ENCODE measurements around the gene ZBTB8A.

The ZBTB8A gene

DNA sequence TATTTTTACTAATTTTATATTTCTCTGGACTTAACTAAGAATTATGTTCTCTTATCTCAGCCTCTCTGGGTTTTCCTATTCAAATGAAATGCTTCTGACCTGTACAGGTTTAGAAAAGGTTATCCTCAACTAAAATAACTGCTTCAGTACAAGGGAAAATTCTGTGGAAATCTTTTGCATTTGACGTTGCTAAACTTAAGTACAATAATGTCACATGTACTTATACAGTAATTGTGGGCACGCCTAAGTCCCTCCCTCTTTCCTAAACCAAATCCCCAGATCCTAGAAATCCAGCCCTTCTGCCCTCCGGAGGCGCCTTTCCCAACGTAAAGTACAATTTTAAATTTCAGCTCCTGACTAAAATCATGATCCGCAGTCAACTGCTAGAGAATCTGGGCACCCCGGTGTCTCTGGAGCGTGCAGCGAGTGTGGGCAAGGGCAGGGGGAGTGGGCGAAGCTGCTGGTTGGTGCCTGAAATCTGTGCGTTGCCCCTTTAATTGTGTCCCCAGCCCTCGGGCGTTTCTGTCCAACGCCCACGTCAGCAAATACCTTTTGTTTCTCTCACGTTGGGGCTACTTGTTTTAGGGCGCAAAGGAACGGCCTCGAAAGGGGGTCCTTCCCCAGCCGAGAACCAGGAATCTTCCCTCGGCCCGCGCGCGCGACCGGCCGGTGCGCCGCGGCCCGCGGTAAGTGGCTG is at the start of gene ZBTB8A:
ZBTB8A (plus strand) TSS at position 541 of the 697 bp plus-strand sequence. CDS start 53,505 bp downstream, outside the sequence.
- Mint-ChIP-seq H3K9me3 (peaks cover under 1% of the 10 kb centered on the region), H3K27ac (peak within 1 kb of the TSS; percentile 88 to 96 (median 91)), H3K4me3 (peak within 1 kb of the TSS; percentile 92 to 98 (median 96)), H3K4me1 (peaks cover 7% of the 10 kb centered on the region), H3K27me3 (ENCODE audit: low read depth) (no peaks in the 10 kb centered on the region), H3K36me3 (ENCODE audit: low read depth) (no peaks in the 10 kb centered on the region)
- TF ChIP-seq, protein P1, sequence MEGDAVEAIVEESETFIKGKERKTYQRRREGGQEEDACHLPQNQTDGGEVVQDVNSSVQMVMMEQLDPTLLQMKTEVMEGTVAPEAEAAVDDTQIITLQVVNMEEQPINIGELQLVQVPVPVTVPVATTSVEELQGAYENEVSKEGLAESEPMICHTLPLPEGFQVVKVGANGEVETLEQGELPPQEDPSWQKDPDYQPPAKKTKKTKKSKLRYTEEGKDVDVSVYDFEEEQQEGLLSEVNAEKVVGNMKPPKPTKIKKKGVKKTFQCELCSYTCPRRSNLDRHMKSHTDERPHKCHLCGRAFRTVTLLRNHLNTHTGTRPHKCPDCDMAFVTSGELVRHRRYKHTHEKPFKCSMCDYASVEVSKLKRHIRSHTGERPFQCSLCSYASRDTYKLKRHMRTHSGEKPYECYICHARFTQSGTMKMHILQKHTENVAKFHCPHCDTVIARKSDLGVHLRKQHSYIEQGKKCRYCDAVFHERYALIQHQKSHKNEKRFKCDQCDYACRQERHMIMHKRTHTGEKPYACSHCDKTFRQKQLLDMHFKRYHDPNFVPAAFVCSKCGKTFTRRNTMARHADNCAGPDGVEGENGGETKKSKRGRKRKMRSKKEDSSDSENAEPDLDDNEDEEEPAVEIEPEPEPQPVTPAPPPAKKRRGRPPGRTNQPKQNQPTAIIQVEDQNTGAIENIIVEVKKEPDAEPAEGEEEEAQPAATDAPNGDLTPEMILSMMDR (IDR thresholded peaks at IDR 0.05; ENCODE audit: unreplicated experiment in 3 of 3), result no peak

- Mint-ChIP-seq H3K27me3 (ENCODE audit: low read depth) (no peaks in the 10 kb centered on the region), H3K9me3 (no peaks in the 10 kb centered on the region), H3K27ac (no peak overlapping the region), H3K4me1 (peaks cover 21% of the 10 kb centered on the region), H3K4me3 (no peak overlapping the region), H3K36me3 (ENCODE audit: low read depth) (peaks cover 20% of the 10 kb centered on the region)
- TF ChIP-seq, protein P1 (IDR thresholded peaks at IDR 0.05; ENCODE audit: unreplicated experiment in 3 of 3), result no peak
Observed at GRCh38 chr1:32489774-32490454, 49.3 kb upstream of the ZBTB8A start.

- peak overlapping the region in 1 of 3 experiments; percentile 62 for H3K27ac Mint-ChIP-seq
- H3K4me1 Mint-ChIP-seq, result peaks cover 27% of the 10 kb centered on the region
- H3K27me3 Mint-ChIP-seq (ENCODE audit: low read depth), result no peaks in the 10 kb centered on the region
- H3K4me3 Mint-ChIP-seq, result no peak overlapping the region
- peaks cover 11% of the 10 kb centered on the region for H3K36me3 Mint-ChIP-seq (ENCODE audit: low read depth)
- no peaks in the 10 kb centered on the region for H3K9me3 Mint-ChIP-seq
- TF ChIP-seq, protein P1 (IDR thresholded peaks at IDR 0.05; ENCODE audit: unreplicated experiment in 3 of 3), result no peak
Observed at GRCh38 chr1:32491386-32491785, 47.8 kb upstream of the ZBTB8A start.

DNA sequence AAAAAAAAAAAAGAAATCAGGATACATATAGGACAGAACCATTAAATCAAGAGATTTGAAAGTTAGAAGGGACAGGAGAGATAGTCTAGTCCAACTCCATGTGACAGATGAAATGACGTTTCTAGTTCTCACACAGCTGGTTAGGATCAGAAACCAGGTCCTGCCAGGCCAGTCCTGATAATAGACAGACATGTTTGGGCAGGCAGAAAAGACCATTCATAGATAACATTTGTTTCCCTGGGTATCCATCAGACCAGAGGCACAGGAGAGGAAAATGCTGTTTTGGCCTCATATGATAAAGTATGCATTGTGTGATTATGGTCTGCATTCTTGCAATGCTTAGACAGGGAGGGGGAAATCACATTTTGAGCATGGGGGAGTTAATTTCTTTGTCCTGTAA is 45.0 kb upstream of the ZBTB8A start:
- TF ChIP-seq, protein P1 (IDR thresholded peaks at IDR 0.05; ENCODE audit: unreplicated experiment in 3 of 3), result no peak
- Mint-ChIP-seq H3K27ac (peak overlapping the region in 2 of 3 experiments; percentile 31 to 81), H3K9me3 (no peaks in the 10 kb centered on the region), H3K4me1 (peaks cover 42% of the 10 kb centered on the region), H3K27me3 (ENCODE audit: low read depth) (no peaks in the 10 kb centered on the region), H3K4me3 (peak overlapping the region in 1 of 3 experiments; percentile 10), H3K36me3 (ENCODE audit: low read depth) (peaks cover under 1% of the 10 kb centered on the region)

- TF ChIP-seq, protein P1 (IDR thresholded peaks at IDR 0.05; ENCODE audit: unreplicated experiment in 3 of 3), result no peak
- Mint-ChIP-seq H3K36me3 (ENCODE audit: low read depth) (no peaks in the 10 kb centered on the region), H3K9me3 (no peaks in the 10 kb centered on the region), H3K27ac (peak overlapping the region in 1 of 3 experiments; percentile 31), H3K4me1 (peaks cover 44% of the 10 kb centered on the region), H3K4me3 (no peak overlapping the region), H3K27me3 (ENCODE audit: low read depth) (no peaks in the 10 kb centered on the region)
Observed at GRCh38 chr1:32494711-32495337, 44.4 kb upstream of the ZBTB8A start.
